ENCODE data around the gene NOD2.

The NOD2 gene

DNA sequence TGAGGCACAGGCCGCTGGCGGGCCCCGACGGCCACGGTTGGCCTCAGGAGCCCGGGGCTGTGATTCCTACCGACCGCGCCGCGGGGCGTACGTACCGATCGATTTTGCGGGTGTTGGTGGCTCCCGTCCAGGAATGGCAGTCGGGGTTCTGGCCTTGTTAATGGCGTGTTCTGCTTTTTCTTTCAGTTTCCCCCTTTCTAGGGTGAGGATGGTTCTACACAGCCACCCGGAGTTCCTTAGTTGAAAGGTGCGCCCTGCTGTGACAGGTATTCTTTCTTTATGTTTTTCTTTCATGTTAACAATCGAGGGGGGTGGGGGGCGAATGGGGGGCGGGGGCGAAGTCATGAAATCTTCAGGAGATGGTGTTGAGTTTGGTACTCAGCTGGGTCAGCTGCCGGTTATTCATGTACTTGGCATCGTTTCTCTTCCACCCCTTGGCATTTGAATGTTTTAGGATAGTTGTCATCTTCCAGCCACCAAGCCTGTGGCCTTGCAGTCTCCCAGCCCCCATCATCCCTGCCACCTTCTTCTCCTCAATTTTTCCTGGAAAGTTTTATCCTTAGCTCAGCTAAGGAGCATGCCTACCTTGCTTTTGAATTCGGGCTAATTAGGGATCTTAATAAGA lies 49.3 kb downstream of the NOD2 start:
- no peak for DNase-seq (ENCODE audit: low read depth in 2 of 2)

DNA sequence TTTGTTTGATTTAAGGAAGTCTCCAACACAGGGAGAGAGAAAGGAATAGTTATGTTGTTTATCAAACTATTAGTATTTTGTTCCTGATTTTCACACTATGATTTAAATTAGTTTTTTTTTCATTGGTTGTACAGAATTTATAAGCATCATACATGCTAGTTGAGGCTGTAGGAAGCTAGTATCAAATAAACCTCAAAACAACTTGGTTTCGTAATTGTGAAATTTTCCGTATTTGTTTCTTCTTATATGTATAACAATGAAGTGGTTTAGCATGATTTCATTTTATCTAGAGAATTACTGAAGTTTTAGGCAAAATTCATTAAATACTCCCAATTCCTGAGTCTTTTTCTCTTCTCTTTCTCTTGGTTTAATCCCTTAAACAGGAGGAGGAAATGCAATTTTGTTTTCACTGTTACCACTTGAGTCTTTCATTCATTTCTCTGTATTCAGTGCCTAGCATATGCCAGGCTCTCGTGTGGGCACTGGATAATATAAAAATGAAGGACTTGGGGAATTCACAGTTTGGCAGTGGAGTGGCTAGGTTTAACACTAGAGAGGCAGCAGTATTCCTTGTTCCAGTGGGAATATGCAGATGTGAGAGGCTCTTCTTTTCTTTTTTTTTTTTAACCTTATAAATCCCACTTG lies 50.3 kb downstream of the NOD2 start:
- no peak for DNase-seq (ENCODE audit: low read depth in 2 of 2)

DNA sequence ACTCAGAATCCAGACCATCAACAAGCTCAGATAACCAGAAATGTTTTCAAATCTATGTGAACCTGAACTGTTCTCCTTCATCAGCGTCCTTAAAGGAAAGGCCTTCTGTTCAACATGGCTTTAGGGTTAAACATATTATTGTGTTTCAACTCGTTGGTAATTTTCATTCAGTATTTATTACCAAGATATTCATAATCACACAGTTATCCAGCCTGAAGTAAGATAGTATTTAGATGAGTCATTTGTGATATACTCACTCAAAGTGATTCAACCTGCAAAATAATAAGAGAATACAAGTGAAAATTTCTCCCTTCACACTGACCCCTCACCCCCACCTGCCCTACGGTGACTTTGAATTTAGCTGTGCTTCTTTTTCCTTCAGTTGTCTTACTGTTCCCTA lies 51.5 kb downstream of the NOD2 start:
- no peak for DNase-seq (ENCODE audit: low read depth in 2 of 2)

DNA sequence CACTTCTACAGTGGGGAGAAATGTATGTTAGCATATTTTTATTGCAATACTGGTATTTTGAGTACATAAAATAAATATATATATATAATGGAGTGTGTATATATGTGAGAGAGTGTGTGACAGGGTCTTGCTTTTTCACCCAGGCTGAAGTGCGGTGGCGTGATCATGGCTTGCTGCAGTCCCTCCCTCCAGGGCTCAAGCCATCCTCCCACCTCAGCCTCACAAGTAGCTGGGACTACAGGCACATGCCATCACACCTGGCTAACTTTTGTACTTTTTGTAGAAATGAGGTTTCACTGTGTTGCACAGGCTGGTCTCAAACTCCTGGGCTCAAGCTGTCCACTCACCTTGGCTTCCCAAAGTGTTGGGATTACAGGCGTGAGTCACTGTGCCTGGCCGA lies 52.5 kb downstream of the NOD2 start:
- no peak for DNase-seq (ENCODE audit: low read depth in 2 of 2)

DNA sequence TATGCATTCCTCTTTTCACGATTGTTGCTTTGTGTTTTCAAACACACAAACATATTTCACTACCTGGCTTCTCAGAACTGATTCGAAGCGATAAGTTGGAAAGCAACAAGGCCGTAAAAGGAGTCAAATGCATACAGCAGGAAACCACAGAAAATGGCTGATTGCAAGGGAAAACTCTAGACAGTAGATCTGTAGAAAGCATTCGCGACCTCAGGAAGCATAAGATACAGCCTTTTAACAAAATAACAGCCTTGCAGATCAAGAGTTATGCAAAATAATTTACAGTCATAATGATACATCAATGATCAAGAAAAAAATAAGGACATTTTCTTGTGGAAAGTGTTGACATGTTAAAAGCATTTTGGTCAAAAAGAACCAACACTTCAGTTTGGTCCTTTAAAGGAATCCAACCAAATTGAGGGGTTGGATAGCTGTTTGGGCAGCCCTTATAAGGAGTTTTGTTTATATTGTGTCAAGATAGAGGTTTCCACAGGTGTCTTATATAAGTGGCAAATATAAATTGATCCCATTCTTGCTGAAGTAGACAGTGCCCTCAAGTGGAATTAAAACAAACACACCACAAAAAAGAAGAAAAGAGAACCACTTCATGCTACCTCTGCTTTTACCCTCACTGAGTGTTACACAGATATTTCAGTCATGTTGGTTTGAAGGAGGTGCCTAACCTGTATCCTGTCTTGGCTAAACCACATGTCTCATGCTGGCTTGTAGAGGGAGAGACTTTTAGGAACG lies 54.0 kb downstream of the NOD2 start:
- DNase-seq (ENCODE audit: low read depth in 2 of 2): no peak

DNA sequence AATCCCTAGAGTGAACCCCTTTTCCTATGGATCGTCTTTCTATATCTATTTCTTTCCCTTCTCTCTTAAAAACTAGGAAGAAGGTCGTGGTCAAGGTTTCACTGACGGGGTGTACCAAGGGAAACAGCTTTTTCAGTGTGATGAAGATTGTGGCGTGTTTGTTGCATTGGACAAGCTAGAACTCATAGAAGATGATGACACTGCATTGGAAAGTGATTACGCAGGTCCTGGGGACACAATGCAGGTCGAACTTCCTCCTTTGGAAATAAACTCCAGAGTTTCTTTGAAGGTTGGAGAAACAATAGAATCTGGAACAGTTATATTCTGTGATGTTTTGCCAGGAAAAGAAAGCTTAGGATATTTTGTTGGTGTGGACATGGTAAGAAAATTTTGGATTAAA lies 58.1 kb downstream of the NOD2 start:
- DNase-seq (ENCODE audit: low read depth in 2 of 2): no peak

DNA sequence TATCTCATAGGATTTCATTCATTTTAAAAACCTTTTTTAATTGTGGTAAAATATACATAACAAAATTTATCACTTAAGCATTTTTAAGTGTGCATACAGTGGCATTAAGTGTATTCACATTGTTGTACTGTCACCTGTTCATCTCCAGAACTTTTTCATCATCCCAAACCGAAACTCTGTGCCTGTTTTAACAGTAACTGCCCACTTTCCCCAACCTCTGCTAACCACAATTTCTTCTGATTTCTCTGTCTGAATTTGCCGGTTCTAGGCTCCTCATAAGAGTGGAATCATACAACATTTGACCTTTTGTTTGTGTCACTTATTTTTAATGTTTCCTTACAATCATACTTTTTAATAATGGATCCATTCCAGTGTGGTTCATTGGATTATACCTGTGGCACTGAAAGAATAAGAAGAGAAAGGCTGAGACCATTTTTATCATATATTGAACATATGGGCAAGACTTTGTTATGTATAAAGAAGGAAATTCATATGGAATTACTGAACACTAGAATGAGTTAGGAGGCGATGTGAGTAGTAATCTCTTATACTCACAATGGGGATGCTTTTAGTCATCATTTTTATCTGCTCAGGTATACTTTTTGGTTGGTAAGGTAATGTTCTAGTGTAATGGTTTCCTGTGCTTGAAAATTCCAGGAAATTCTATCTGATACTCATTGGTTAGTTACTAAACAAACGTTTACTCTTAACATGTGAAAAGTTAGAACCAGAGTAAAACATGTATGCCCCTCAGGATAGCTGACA lies 59.2 kb downstream of the NOD2 start:
- DNase-seq (ENCODE audit: low read depth in 2 of 2): no peak

DNA sequence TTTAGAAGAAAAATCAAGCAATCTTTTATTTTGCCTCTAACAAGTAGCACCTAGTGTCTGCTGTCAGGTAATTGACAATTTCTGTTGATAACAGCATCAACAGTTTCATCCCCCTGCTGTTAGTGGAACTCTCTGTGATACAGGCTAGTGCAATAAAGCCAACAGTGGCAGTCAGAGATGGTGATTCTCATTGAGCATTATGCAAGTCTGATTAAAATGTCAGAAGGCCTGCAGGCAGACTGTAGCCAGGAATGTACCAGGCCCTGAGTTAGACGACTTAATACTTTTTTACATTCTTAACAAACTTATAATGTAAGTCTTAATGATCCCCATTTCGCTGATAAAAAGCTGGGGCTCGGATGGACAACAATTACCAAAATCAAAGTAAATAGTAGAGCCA lies 63.1 kb downstream of the NOD2 start:
- no peak for DNase-seq (ENCODE audit: low read depth in 2 of 2)

DNA sequence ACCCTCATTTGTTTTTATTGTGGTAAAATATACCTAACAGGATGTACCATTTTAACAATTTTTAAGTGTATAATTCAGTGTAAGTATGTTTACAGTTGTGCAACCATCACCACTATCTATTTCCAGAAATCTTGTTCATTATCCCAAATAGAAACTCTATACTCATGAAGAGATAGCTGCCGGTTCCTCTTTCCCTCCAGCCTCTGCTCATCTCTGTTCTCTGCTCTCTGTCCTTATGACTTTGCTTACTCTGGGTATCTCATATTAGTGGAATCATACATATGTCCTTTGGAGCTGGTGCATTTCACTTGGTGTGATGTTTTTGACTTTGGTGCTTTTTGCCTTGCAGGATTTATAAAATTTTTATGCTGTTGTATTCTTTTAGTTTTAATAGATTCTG lies 67.9 kb downstream of the NOD2 start:
- DNase-seq (ENCODE audit: low read depth in 2 of 2): no peak

DNA sequence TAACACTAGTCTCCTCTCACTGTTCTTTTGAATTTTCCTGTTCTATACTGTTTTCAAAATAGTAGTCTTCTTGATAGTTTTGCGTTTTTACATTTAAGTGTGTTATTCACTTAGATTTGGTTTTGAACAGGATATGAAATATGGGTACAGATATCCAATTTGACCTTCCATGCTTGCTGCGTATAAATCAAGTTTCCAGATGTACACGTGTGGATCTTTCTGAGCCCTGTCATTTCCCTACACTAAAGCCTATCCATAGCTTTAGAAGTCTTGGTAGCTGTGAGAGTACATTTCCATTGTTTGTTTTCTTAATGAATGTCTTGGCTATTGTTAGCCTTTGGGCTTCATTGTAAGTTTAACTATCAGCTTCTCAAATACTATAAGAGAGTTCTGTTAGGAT lies 68.8 kb downstream of the NOD2 start:
- DNase-seq (ENCODE audit: low read depth in 2 of 2): no peak

DNA sequence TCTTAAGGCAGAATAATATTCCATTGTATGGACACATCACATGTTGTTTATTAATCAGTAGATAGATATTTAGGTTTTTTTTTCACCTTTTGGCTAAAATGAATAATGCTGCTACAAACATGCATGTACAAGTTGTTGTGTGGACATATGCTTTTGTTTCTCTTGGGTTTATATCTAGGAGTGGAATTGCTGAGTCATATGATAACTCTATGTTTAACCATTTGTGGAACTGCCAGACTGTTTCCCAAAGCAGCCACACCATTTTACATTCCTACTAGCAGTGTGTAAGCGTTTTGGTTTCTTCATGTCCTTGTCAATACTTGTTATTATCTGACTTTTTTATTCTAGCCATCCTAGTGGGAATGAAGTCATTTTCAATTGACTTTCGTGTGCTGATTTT lies 69.8 kb downstream of the NOD2 start:
- DNase-seq (ENCODE audit: low read depth in 2 of 2): no peak

DNA sequence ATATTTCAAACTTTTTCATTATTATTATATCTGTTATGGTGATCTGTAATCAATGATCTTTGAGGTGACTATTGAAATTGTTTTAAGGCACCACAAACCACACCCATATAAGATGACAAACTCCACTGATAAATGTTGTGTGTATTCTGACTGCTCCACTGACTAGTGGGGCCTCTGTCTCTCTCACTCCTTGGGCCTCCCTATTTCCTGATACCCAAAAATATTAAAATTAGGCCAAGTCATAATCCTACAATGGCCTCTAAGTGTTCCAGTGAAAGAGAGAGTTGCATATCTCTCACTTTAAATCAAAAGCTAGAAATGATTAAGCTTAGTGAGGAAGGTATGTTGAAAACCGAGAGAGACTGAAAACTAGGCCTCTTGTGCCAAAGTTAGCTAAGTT lies 71.9 kb downstream of the NOD2 start:
- no peak for DNase-seq (ENCODE audit: low read depth in 2 of 2)

DNA sequence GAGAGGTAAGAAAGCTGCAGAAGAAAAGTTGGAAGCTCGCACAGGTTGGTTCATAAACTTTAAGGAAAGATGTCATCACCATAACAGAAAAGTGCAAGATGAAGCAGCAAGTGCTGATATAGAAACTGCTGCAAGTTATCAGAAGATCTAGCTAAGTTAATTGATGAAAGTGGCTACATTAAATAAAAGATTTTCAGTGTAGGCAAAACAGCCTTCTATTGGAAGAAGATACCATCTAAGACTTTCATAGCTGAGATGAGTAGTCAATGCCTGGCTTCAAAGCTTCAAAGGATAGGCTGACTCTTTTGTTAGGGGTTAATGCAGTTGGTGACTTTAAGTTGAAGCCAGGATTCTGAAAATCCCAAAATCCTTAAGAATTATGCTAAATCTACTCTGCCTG lies 72.5 kb downstream of the NOD2 start:
- DNase-seq (ENCODE audit: low read depth in 2 of 2): no peak

DNA sequence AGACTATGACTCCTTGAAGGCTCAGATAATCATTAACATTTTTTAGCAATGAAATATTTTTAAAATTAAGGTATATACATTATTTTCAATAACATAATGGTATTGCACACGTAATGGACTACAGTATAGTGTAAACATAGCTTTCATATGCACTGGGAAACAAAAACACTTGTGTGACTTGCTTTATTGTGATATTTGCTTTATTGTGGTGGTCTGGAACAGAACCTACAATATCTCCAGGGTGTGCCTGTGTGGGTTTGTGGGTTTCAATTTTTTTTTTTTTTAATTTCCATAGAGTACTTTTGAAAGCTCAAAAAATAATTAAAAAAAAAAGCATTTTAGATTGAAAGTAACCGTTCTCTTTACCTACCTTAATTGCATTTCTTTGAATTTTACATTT lies 73.8 kb downstream of the NOD2 start:
- DNase-seq (ENCODE audit: low read depth in 2 of 2): no peak

DNA sequence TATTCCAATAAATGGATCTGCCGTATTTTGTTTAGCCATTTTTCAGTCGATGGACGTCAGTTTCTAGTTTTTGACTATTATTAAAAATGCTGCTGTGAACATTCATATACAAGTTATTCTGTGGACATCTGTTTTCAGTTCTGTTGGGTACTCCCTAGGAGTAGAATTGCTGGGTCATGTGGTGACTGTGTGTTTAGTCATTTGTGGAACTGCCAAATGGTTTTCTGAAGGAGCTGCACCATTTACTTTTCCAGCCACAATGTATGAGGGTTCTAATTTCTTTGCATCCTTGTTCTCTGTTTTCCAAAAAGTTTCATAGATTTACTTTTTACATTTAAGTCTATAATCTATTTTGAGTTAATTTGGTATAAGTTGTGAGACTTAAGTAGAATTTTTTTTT lies 78.0 kb downstream of the NOD2 start:
- no peak for DNase-seq (ENCODE audit: low read depth in 2 of 2)

DNA sequence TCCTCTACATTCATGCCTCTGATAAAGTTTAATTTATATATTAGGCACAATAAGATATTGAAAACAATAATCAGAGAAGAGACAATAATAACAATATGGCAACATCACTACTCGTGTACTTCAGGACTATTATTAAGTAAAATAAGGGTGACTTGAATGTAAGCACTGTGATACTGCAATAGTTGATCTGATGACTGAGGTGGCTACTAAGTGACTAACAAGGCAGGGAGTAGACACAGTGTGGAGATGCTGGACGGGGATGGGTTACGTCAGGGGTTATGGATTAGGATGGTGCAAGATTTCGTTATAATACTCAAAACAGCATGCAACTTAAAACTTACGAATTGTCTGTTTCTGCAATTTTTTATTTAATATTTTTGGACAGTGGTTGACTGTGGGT lies 81.0 kb downstream of the NOD2 start:
- no peak for DNase-seq (ENCODE audit: low read depth in 2 of 2)

DNA sequence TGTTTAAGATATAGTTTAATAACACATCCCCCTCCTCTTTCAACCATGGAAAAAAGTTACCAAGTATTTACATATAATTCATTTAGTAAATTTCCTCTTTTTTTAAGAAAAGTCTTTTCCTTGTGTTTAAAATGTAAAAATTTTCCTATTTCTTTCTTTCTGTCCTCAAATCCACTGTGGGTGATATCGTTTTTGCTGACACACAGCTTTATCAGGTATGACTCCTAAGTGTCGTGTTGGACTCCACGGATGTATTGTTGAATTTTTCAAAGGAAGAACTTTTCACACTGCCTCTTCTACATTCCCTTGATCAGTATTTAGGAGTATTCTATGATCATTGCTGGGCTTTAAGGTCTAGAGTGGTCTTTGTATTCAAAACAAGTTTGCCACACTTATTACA lies 81.6 kb downstream of the NOD2 start:
- DNase-seq (ENCODE audit: low read depth in 2 of 2): no peak

DNA sequence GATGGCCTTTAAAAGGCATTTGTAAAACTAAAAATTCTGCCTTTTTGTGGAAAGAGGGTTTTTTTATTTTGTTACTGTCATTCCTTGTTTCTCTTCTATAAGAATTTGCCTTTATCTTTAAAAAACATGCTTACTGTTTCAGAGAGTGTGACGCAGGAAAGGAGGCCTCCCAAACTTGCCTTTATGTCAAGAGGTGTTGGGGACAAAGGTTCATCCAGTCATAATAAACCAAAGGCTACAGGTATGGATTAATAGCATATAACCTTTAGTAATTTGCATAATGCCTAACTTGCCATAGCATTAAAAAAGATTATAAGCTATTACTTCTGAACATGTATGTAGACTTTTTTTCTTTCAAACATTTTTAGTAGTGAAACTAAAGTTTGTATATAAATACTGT lies 82.6 kb downstream of the NOD2 start:
- no peak for DNase-seq (ENCODE audit: low read depth in 2 of 2)

DNA sequence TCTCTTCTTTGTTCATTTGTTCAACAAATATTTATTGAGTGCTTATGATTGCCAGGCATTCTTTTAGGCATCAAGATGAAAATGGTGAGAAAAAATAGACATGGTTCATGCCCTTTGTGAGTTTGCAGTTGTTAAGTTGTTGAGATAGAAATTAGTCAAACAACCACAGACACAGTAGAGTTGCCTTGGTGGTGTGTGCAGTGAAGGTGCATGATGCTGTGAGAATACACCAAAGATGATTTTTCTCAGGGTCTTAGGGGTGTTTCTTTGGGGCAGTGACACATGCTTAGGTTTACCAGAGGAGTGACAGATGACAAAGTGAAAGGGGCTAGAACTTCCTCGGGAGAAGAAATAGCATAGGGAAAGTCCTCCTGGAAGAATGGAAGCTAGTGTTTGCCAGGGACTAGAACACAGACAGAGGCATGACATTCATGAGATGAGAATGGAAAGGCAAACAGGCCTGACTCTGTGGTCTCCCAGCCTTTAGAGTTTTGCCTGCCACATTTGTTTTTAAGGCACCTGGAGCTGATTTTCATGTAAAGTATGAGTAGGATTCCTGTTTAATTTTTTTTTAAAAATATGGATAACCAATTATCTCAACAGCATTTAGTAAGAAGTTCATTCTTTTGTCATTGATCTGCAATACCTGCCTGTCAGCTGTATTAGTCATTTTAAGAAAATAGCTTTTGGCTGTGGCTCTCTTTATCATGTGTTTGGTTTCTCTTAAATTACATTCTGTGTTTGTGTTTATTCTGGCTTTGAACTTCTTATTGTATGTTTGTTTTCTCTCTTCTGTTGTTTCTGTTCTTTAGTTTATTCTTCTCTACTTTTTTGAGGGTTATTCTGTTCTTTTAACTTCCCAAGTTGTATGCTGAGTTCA lies 85.1 kb downstream of the NOD2 start:
- DNase-seq (ENCODE audit: low read depth in 2 of 2): no peak

DNA sequence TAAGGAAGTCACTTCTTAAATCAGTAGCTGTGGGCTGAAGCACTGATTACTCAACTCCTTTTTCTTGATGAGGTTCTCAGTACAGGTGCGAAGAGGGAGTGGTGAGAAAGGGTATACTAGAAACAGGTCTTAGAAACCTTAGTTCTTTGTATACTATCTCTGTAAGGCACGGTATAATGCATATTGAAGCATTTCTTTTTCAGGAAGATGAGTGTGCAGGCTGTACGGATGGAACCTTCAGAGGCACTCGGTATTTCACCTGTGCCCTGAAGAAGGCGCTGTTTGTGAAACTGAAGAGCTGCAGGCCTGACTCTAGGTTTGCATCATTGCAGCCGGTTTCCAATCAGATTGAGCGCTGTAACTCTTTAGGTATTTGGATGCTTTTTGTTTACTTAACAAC lies 87.6 kb downstream of the NOD2 start:
- no peak for DNase-seq (ENCODE audit: low read depth in 2 of 2)

DNA sequence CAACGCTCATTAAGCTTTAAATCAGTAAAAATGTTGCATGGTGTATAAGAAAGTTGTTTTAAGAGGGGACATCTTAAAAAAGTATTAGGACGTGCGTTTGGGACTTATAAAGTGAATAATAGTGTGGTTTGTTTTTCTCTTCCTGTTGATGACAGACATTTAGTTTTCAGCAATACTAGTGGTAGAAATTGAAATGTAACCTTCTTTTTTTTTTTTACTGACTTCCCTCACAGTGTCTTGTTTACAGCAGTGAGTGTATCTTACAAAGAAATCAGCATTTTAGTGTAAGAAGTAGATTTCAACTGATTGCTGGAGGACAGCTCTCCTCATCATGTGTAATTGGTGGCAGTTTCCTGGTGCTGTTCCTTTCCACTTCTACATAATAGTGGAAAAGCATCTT lies 88.1 kb downstream of the NOD2 start:
- DNase-seq (ENCODE audit: low read depth in 2 of 2): no peak
